Activated CD4-positive, alpha-beta T cell treated with anti-CD3 and anti-CD28 coated beads, Interleukin-2, amount 50 U/mL, for 48 hours (primary cell): ENCODE measurements around the gene SATB1.

Experiments
- DNase-seq, 2 experiments: peaks; one replicate each; pipeline ENCODE4 v3.0.0-alpha.2; 2020

SATB1 gene

GRCh38 chr3:18396428-18396827 is 28.7 kb downstream of the SATB1 start:
- DNase-seq: no peak

- DNase-seq: no peak
Observed at GRCh38 chr3:18394384-18394995, 30.6 kb downstream of the SATB1 start.

- DNase-seq: no peak
Observed at GRCh38 chr3:18393906-18394305, 31.2 kb downstream of the SATB1 start.

- DNase-seq: no peak
Observed at GRCh38 chr3:18390024-18390660, 35.0 kb downstream of the SATB1 start.

GRCh38 chr3:18389108-18389733 is 35.9 kb downstream of the SATB1 start:
- DNase-seq: no peak

GRCh38 chr3:18386274-18386890 is 38.8 kb downstream of the SATB1 start:
- no peak for DNase-seq

- DNase-seq: no peak
Observed at GRCh38 chr3:18385706-18386105, 39.4 kb downstream of the SATB1 start.

- no peak for DNase-seq
Observed at GRCh38 chr3:18382760-18383369, 42.3 kb downstream of the SATB1 start.

- no peak for DNase-seq
Observed at GRCh38 chr3:18379647-18380046, 45.5 kb downstream of the SATB1 start.

- DNase-seq: no peak
Observed at GRCh38 chr3:18378218-18378617, 46.9 kb downstream of the SATB1 start.

GRCh38 chr3:18376682-18377081 is 48.5 kb downstream of the SATB1 start:
- no peak for DNase-seq

GRCh38 chr3:18372786-18373405 is 52.2 kb downstream of the SATB1 start:
- DNase-seq: no peak

GRCh38 chr3:18370672-18371071 is 54.5 kb downstream of the SATB1 start:
- no peak for DNase-seq

- DNase-seq: no peak
Observed at GRCh38 chr3:18369551-18370185, 55.5 kb downstream of the SATB1 start.

GRCh38 chr3:18366258-18366657 is 58.9 kb downstream of the SATB1 start:
- DNase-seq: no peak

- DNase-seq: no peak
Observed at GRCh38 chr3:18363338-18363737, 61.8 kb downstream of the SATB1 start.

GRCh38 chr3:18357747-18358146 is 67.4 kb downstream of the SATB1 start:
- DNase-seq: no peak

GRCh38 chr3:18355832-18356231 is 69.3 kb downstream of the SATB1 start:
- DNase-seq: no peak

- DNase-seq: no peak
Observed at GRCh38 chr3:18354701-18355100, 70.4 kb downstream of the SATB1 start.

GRCh38 chr3:18351823-18352744 is 73.1 kb downstream of the SATB1 start:
- DNase-seq: no peak

- DNase-seq: no peak
Observed at GRCh38 chr3:18351069-18351628, 74.0 kb downstream of the SATB1 start.
